Measurements from ENCODE around the gene NUDT7. TPM values are rescaled to one million over a fixed set of nuclear protein-coding genes. Genes with fewer than 3 reads are reported as not detected.

The NUDT7 gene
- total and polyA plus RNA-seq, 9 of the 15 experiments (the other 6 are each of a cell fraction or from before 2014, with no cell fraction given), result 5.6 to 24.2 (median 10.5) TPM

DNA sequence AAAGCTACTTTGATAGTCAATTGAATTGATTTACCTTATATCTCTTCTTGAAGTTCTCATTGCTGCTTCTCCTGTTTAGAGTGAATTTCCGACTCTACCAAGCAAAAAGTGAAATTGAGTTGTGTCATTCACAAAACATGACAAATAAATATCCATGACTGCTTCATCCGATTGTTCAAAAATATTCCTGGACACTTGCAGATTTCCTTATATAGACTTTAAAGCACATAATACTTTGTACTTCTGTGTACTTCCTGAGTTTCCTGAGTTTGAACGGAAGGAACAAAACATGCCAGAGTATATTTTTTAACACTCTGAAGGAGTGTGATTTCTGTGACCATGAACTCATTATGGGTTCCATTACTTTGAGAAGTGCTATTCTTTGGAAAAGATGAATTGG, 45.5 kb downstream of the NUDT7 start:
- no peak for DNase-seq (ENCODE audit: extremely low read depth in 1 of 4, low spot score in 3 of 4)
- Histone ChIP-seq H3K27me3 (ENCODE audit: control insufficient read depth in 2 of 2, insufficient read depth in 2 of 2, low read length in 2 of 2) (peaks cover 3 to 4% of the 10 kb centered on the region in 2 experiments; a peak in 2 of 5 replicates), H3K9me3 (replicated peaks; ENCODE audit: control insufficient read depth, insufficient read depth, low read depth, low read length) (no peaks in the 10 kb centered on the region), H3K79me2 (ENCODE audit: control insufficient read depth, insufficient read depth, low read length) (no peaks in the 10 kb centered on the region), H3K4me3 (no peak overlapping the region), H3K9ac (ENCODE audit: insufficient read depth in 1 of 2, low read depth in 2 of 2, low read length in 2 of 2) (no peak overlapping the region), H3K4me2 (ENCODE audit: insufficient read depth, low read length) (no peak overlapping the region), H2AFZ (ENCODE audit: low read depth, low read length) (no peak overlapping the region), H3K9me1 (ENCODE audit: control insufficient read depth, insufficient read depth, low read length) (no peaks in the 10 kb centered on the region), H4K20me1 (replicated peaks; ENCODE audit: control insufficient read depth, insufficient read depth, low read length) (no peaks in the 10 kb centered on the region), H3K4me1 (replicated peaks in 1 of 2; ENCODE audit: control insufficient read depth in 2 of 2, insufficient read depth in 2 of 2, low read length in 2 of 2) (no peaks in the 10 kb centered on the region), H3K36me3 (ENCODE audit: control insufficient read depth, insufficient read depth, low read length) (no peaks in the 10 kb centered on the region), H3K27ac (ENCODE audit: extremely low read depth, low read depth, low read length) (no peak overlapping the region)
- WGBS (ENCODE audit: insufficient coverage, low coverage, missing lambda C conversion rate), result 0% methylated on average over 3 of the region's 3 CpGs
- ChIA-PET CTCF (ENCODE audit: low intra/inter-chr PET ratio) (no interaction called here), POLR2A (no interaction called here)
- BruUV-seq (replicated peaks), result no TSS peak
- in situ Hi-C loops (cut with MboI) (no loop called here), intact Hi-C loops (cut with micrococcal nuclease) (no loop called here)
- no peak for ATAC-seq
- no peak for FAIRE-seq
- TF ChIP-seq, protein P1, sequence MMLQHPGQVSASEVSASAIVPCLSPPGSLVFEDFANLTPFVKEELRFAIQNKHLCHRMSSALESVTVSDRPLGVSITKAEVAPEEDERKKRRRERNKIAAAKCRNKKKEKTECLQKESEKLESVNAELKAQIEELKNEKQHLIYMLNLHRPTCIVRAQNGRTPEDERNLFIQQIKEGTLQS (IDR thresholded peaks at IDR 0.05), result no peak
- TF ChIP-seq, protein P1 (CRISPR knock-in tag; conservative IDR thresholded peaks at IDR 0.05), result no peak
- no peak for TF ChIP-seq PHF21A (IDR thresholded peaks at IDR 0.05; ENCODE audit: borderline replicate concordance, low read depth)

All from K562 (cell line).